Testis (tissue), 3 donors: ENCODE data around the gene ZDHHC8. TPM values are rescaled to one million over a fixed set of nuclear protein-coding genes. Genes with fewer than 3 reads are reported as not detected.

Experiments used
- DNase-seq: peaks from one replicate; pipeline ENCODE4 v3.0.0-alpha.2; 2019
- H3K27ac ChIP-seq, 2 donors: fragments of 200-600 bp; sonication (generic); one replicate each; pipeline ENCODE4 v1.5.1; 2019
- H3K27me3 ChIP-seq: fragments of 200-600 bp; sonication (generic); one replicate; pipeline ENCODE4 v1.5.1; 2019
- H3K36me3 ChIP-seq: fragments of 200-600 bp; sonication (generic); one replicate; pipeline ENCODE4 v1.5.1; 2017; ENCODE audit warnings: low read depth; ENCODE audit errors: missing control alignments
- H3K4me1 ChIP-seq: fragments of 200-600 bp; sonication (generic); one replicate; pipeline ENCODE4 v1.5.1; 2019
- H3K4me3 ChIP-seq, 2 donors: fragments of 200-600 bp; sonication (generic); one replicate each; pipeline ENCODE4 v1.5.1; 2017 to 2019
- H3K9me3 ChIP-seq: fragments of 200-600 bp; sonication (generic); one replicate; pipeline ENCODE4 v1.5.1; 2017
- POLR2A ChIP-seq: fragments of 450-650 bp; IDR thresholded peaks from one replicate; pipeline ENCODE4 v1.6.1; 2017; ENCODE audit warnings: antibody characterized with exemption, mild to moderate bottlenecking, moderate library complexity
- WGBS, 2 donors: methylation state at CpG; one replicate each; pipeline ENCODE4 v1.1.5; 2018; 5-methylcytosine and 5-hydroxymethylcytosine counted together
- intact Hi-C: fragments of 100-400 bp; cut with DNase I; formaldehyde crosslinking; loops from one replicate; pipeline ENCODE4 v1.15.1; 2023; ENCODE audit warnings: low total_unique reads
- polyA plus RNA-seq: library from polyadenylated mRNA; stranded (reverse); fragments of 350-450 nt; fragmentation: Illumina TruSeq; extraction: RNeasy Lipid Tissue Mini Kit (QIAGEN cat#74804); gene quantifications from one replicate; pipeline ENCODE4 v1.2.3, GENCODE V29; 2014; ENCODE audit warnings: low read depth, low replicate concordance; ENCODE audit not compliant: insufficient read depth
- total RNA-seq, 2 donors: library from RNA; depleted of rRNA; stranded (reverse); fragments of >200 nt; gene quantifications; one replicate each; pipeline ENCODE4 v1.2.3, GENCODE V29; 2016
- TF ChIP-seq, protein P1 (sequence below), 3 experiments: fragments of 450-650 bp in 2 of 3; fragments of 200-600 bp in 1 of 3; sonication (generic) in 1 of 3; IDR thresholded peaks; one replicate each; pipeline ENCODE4 v1.5.1; 2016 to 2019; ENCODE audit warnings: antibody characterized with exemption in 3 of 3, mild to moderate bottlenecking in 2 of 3, moderate library complexity in 1 of 3

The ZDHHC8 gene
- total and polyA plus RNA-seq, 3 donors from 2014 or later, result 34.0 to 44.0 (median 40.9) TPM

DNA sequence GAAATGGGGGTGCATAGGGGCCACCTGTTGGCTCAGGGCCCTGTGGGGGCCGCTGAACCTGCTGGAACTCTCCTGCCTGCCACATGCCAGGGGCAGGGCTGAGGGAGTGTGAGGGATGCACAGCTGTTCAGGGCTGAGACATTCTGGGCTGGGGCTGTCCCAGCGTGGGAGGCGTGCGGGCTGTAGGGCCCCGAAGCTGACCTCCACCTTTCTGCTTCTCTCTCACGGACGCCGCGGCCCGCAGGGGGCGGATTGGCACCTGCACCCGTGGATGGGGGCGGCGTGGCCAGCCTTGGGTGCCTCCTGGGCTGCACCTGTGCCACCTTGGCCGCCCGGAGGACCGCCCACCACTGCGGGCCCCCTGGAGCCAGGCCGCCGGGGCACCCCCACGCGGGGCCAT is 15.2 kb downstream of the ZDHHC8 start:
- Histone ChIP-seq H3K36me3 (no peaks in the 10 kb centered on the region), H3K27ac (no peak overlapping the region), H3K4me3 (no peak overlapping the region), H3K9me3 (no peaks in the 10 kb centered on the region), H3K27me3 (no peaks in the 10 kb centered on the region), H3K4me1 (no peaks in the 10 kb centered on the region)
- no peak for DNase-seq
- WGBS, 2 donors, result 62 to 70% methylated on average over 4 to 22 of the region's 22 CpGs
- intact Hi-C loops, result no loop called here
- TF ChIP-seq, protein P1, sequence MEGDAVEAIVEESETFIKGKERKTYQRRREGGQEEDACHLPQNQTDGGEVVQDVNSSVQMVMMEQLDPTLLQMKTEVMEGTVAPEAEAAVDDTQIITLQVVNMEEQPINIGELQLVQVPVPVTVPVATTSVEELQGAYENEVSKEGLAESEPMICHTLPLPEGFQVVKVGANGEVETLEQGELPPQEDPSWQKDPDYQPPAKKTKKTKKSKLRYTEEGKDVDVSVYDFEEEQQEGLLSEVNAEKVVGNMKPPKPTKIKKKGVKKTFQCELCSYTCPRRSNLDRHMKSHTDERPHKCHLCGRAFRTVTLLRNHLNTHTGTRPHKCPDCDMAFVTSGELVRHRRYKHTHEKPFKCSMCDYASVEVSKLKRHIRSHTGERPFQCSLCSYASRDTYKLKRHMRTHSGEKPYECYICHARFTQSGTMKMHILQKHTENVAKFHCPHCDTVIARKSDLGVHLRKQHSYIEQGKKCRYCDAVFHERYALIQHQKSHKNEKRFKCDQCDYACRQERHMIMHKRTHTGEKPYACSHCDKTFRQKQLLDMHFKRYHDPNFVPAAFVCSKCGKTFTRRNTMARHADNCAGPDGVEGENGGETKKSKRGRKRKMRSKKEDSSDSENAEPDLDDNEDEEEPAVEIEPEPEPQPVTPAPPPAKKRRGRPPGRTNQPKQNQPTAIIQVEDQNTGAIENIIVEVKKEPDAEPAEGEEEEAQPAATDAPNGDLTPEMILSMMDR (IDR thresholded peaks at IDR 0.05), result no peak
- TF ChIP-seq POLR2A, result no peak

DNA sequence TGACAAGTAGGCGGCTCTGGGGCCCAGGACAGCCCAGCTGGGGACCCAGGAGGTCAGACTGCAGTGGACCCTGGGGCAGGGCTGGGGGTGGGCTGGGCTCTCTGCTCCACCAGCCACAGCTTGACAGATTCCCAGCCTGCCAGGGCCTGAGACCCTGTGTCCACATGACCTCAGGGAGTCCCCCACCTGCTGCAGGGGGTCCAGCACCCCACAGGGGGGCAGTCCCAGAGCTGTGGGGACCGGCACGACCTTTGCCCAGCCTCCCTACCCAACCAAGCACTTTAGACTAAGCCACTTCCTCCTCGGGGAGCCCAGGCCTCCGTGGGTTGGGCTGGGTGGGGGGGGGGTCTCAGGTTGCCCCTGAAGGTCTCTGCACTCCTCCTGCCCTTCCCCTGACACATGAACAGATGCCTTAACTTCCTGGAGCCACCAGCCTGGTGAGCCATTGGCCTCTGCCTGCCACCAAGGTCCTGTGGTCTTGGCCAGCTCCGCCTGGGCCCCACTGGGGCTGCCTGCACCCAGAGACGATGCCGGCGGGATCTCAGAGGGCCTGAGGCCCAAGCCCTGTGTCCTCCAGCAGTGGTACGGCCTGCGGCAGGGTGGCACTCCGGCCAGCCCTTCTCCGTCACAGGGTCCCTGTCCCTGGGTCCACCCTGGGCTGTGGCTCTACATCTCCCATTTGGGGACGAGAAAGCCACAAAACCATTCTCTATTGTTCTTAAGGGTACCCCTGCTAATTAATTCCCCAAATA is 15.8 kb downstream of the ZDHHC8 start:
- no peak for DNase-seq
- Histone ChIP-seq H3K27me3 (no peaks in the 10 kb centered on the region), H3K27ac (no peak overlapping the region), H3K4me1 (no peaks in the 10 kb centered on the region), H3K4me3 (no peak overlapping the region), H3K36me3 (no peaks in the 10 kb centered on the region), H3K9me3 (no peaks in the 10 kb centered on the region)
- intact Hi-C loops, result no loop called here
- TF ChIP-seq, protein P1 (IDR thresholded peaks at IDR 0.05), result no peak
- TF ChIP-seq POLR2A, result no peak
- 85 to 91% methylated on average over 5 to 14 of the region's 14 CpGs for WGBS, 2 donors

DNA sequence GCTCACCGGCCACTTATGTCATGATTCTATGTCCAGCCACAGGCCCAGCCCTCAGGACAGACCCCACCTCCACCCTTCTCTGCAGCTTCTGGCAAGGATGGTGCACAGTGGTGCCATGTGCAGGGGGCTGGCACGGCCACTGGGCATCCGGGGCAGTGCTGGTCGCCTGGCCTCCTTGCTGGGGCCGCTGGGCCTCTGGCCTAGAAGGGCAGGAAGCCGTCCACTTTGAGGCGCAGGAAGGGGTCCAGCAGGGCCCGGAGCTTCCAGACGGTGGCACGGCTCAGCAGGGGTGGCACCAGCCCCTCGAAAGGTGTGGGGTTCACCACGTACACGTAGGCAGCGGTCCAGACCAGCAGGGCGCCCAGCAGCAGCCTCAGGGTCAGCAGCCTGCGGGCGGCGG is 16.8 kb downstream of the ZDHHC8 start:
- Histone ChIP-seq H3K4me1 (no peaks in the 10 kb centered on the region), H3K27ac (no peak overlapping the region), H3K4me3 (no peak overlapping the region), H3K36me3 (no peaks in the 10 kb centered on the region), H3K27me3 (no peaks in the 10 kb centered on the region), H3K9me3 (no peaks in the 10 kb centered on the region)
- TF ChIP-seq, protein P1 (IDR thresholded peaks at IDR 0.05), result no peak
- no peak for TF ChIP-seq POLR2A
- whole genome bisulfite sequencing, 2 donors, result 63 to 90% methylated on average over 4 to 18 of the region's 18 CpGs
- no peak for DNase-seq
- intact Hi-C loops, result no loop called here

DNA sequence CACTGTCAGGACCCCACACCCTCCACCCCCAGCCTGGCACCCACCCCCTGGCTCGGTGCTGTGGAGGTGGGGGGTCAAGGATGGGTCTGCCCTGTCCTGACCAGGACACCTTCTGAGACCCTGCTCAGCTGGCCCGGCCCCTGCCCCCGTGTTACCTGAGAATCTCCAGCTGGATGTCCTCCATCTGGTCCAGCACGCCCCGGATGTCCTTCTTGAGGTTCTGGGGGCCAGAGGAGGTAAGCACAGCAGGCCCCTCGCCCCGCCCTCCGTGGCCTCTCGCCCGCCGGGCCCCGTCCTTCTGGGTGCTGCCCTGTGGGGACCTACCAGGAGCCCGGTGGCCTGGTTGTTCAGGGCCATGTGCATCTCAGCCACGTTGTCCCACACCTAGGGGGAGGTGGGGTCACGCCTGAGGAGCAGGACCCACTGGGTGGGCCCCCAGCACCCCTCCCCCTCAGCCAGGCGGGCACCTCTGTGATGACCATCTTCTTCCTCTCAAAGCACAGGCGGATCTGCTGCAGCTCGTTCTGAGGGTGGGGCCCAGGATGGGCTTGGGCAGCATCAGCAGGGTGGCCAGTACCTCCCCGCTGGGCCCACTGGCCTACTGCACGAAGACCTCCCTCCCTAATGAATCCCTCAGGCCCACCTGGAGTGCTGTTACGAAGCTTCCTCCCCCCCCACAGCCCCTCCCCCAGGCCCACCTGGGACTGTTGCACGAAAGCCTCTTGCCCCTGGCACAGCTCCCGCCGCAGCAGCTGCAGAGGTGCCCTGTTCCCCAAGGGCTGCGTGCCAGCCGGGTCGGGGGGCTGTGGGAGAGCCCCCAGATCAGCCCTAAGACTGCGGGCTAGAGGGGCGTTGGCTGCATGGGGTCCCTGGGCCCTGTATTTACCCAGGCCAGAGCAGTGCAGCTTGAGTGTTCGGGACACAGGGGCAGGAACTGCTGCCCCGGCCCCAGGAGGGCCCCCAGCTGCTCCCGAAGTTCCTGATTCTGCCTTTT is 17.9 kb downstream of the ZDHHC8 start:
- H3K4me1 ChIP-seq, result peaks cover 4% of the 10 kb centered on the region
- no peaks in the 10 kb centered on the region for H3K9me3 ChIP-seq
- no peaks in the 10 kb centered on the region for H3K36me3 ChIP-seq
- DNase-seq, result no peak
- 80% methylated on average over 32 of the region's 32 CpGs; no CpG with 5 or more reads in 1 of the 2 donors for WGBS, 2 donors
- no peaks in the 10 kb centered on the region for H3K27me3 ChIP-seq
- no peak for TF ChIP-seq POLR2A
- no peak overlapping the region for H3K27ac ChIP-seq
- H3K4me3 ChIP-seq, result no peak overlapping the region
- intact Hi-C loops, result no loop called here
